ENCODE data around the gene B2M.
"Not testable (repeated sequence)": the region's sequence is repeated elsewhere in the genome, so short reads cannot be mapped to it uniquely, and the experiment has no call there.

Gene B2M

GRCh38 chr15:44711096-44711742 is at the start of gene B2M, which contains the start of gene PATL2:
B2M (plus strand) TSS chr15:44711517; CDS start chr15:44711547, 30 bp downstream.
PATL2 (minus strand) TSS chr15:44711323; CDS start chr15:44676490, 34,833 bp downstream.
- DNase-seq, result peak; percentile 94

DNA sequence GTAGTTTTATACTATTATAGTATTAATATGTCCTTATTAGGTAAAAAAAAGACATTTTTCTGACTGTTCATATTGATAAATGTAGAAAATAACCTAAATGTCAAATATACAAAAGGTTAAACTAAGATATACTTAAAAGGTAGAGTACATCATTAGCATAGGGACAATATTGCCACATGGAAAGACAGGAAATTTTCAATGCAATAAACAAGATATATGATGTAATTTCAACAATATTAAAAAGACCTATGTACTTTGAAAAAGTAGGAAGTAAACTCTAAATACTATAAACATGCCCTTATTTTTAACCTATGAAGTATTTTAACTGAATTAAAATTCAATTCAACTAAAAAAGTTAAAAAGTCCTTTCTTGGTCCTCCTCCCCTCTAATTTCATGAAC is 49.7 kb upstream of the B2M start:
- no peak for DNase-seq

DNA sequence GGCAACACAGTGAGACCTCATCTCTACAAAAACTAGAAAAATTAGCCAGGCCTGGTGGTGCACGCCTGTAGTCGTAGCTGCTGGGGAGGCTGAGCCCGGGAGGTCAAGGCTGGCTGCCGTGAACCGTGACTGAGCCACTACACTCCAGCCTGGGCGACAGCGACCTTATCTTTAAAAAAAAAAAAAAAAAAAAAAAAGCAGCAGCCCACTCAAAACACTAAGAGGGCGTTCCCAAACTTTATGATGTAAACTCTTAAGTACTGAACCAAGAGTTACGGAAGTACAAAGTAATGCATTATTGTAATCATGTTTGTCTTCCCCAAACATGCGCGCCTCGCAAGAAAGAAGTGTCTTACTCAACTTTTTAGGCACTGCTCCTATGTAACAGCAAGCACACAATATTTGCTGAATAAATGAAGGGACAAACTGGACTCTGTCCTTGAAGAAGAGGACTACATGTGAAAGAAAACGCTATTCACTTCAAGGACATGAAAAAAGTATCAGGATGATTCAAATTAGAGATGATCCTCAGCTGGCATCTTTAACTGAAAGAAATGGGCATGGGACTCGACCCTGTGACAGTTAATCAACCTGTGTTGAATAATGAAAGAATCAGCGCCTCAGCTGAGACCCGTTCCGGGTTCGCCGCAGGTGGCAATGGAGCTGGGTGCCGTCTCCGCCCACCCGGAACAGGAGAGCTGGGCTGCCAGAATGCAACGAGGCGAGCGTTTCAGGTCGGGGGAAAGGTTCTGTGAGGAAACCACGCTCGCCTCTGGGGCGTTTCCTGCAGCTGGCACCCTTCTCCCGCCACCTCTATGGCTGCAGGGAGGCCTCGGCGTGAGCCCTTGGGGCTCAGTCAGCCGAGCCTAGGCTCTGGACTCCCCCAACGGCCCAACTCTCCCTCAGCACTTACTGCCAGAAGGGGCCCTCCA is 48.6 kb upstream of the B2M start:
- peak; percentile 31 for DNase-seq

- peak; percentile 95 for DNase-seq
These were observed 47.7 kb upstream of the B2M start, which contains the start of gene SPG11 for GRCh38 chr15:44663410-44664308. SPG11 (minus strand) TSS chr15:44663662; CDS start chr15:44663647, 15 bp downstream.

DNA sequence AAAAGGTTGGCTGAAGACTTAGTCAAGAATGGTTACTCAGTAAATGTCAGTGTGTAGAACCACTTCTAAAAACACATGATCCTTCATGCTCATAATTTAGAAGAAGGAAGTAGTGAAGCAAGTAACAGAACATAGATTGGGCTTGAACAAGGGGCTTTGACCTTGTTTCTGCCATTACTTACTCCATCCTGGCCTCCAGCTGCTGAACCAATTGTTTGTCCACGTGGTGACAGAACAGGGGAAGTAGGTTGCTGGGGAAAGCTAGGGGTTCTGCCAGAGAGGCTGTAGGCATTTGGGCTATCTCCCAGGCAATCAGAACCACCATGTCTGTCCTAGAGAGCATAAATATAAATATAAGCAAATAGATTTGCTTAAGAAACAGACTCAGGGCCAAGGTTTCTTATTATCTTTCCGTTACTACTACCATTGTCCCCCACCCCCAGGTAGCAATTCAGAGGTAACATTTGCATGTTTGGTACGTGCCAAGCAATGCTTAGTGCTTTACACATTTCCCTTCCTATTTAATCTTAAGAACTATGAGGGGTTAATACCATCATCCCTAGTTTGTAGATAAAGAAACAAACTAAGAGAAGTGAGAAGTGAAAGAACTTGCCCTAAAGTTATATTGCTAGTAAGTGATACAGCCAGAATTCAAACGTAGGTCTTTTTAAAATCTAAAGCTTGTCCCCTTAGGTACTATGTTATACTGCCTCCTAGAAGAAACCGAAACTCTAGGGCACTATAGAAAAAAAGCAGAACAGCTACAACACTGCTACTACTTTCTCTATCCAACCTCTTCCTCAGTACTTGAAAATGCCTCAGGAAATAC is 44.9 kb upstream of the B2M start:
- DNase-seq, result no peak

GRCh38 chr15:44667039-44667360 is 44.3 kb upstream of the B2M start:
- no peak for DNase-seq

- no peak for DNase-seq
These were observed 42.4 kb upstream of the B2M start for GRCh38 chr15:44668921-44669320.

- no peak for DNase-seq
These were observed 41.0 kb upstream of the B2M start for GRCh38 chr15:44670087-44670950.

GRCh38 chr15:44673639-44674038 is 37.7 kb upstream of the B2M start:
- no peak for DNase-seq

- no peak for DNase-seq
These were observed 35.4 kb upstream of the B2M start for GRCh38 chr15:44675911-44676310.

- DNase-seq, result no peak
These were observed 34.6 kb upstream of the B2M start for GRCh38 chr15:44676676-44677075.

- no peak for DNase-seq
These were observed 29.1 kb upstream of the B2M start for GRCh38 chr15:44682211-44682610.

DNA sequence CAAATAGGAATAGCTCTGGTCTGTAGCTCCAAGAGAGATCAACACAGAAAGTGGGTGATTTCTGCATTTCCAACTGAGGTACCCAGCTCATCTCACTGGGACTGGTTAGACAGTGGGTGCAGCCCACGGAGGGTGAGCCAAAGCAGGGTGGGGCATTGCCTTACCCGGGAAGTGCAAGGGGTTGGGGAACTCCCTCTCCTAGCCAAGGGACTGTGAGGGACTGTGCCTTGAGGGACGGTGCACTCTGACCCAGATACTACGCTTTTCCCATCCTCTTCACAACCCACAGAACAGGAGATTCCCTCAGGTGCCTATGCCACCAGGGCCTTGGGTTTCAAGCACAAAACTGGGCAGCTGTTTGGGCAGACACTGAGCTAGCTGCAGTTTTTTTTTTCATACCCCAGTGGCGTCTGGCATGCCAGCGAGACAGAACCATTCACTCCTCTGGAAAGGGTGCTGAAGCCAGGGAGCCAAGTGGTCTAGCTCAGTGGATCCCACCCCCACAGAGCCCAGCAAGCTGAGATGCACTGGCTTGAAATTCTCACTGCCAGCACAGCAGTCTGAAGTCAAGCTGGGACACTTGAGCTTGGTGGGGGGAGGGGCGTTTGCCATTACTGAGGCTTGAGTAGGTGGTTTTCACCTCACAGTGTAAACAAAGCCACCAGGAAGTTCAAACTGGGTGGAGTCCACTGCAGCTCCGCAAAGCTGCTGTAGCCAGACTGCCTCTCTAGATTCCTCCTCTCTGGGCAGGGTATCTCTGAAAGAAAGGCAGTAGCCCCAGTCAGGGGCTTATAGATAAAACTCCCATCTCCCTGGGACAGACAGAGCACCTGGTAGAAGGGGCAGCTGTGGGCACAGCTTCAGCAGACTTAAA is 28.3 kb upstream of the B2M start:
- DNase-seq, result peak; percentile 62

DNA sequence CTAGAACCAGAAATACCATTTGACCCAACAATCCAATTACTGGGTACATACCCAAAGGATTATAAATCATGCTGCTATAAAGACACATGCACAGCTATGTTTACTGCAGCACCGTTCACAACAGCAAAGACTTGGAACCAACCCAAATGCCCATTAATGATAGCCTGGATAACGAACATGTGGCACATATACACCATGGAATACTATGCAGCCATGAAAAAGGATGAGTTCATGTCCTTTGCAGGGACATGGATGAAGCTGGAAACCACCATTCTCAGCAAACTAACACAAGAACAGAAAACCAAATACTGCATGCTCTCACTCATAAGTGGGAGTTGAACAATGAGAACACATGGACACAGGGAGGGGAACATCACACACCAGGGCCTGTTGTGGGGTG is 22.0 kb upstream of the B2M start:
- not testable (repeated sequence) for DNase-seq

DNA sequence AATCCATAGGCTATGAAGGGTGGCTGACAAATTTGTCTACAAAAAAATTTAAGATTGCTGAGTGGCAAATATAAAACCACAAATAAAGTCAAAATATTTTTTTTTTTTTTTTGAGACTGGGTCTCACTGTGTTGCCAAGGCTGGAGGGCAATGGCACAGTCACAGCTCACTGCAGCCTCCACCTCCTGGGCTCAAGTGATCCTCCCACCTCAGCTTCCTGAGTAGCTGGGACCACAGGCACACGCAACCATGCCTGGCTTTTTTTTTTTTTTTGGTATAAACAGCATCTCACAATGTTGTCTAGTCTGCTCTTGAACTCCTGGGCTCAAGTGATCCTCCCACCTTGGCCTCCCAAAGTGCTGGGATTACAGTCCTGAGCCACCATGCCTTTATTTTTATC is 21.1 kb upstream of the B2M start:
- DNase-seq, result not testable (repeated sequence)

DNA sequence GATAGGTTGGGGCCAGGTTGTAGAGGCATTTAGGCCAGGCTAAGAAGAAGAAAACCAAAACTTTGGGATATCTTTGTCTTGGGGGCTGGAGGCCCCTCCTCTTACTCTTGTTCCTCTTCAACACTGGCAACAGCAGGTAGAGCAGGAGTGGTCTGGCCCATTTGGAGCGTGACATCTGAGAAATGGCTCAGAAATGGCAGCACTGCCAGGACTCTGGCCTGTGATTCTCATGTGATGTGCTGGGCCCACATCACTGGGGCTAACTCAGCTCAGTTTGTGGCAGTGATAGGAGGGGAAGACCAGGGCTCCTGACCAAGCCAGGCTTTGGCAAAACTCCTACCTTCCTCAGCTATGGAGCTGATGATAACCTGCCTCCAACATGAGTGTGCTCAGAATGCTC is 18.7 kb upstream of the B2M start:
- no peak for DNase-seq

DNA sequence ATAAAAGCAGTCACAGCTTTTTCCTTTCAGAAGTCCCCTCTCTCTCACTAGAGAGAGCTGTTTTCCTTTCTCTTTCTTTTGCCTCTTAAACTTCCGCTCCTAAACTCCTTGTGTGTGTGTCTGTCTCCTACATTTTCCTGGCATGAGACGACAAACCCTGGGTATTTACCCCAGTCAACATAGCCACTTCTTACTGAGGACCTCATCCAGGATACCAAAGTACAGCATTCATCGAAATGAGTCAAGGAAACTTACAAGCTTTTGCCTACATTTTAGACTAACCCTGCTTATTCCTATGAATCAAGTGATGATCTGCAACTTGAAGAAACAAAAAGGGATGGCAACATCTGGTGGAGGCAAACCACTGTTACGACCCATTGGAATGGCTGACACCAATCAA is 16.9 kb upstream of the B2M start:
- no peak for DNase-seq

- DNase-seq, result no peak
These were observed 16.0 kb upstream of the B2M start for GRCh38 chr15:44695294-44695693.

- DNase-seq, result no peak
These were observed 14.3 kb upstream of the B2M start for GRCh38 chr15:44697014-44697413.

DNA sequence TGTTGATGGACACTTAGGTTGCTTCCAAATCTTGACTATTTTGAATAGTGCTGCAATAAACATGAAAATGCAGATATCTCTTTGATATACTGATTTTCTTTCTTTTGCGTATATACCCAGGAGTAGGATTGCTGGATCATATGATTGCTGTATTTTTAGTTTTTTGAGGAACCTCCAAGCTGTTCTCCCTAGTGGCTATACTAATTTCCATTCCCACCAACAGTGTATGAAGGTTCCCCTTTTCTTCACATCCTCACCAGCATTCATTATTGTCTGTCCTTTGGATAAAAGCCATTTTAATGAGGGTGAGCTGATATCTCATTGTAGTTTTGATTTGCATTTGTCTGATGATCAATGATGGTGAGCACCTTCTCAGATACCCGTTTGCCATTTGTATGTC is 12.7 kb upstream of the B2M start:
- no peak for DNase-seq
